ENCODE results near the gene GADD45B.

GRCh38 chr19:2527171-2527570 is 51.2 kb downstream of the GADD45B start:
- TF ChIP-seq TAF1 (IDR thresholded peaks at IDR 0.05; ENCODE audit: borderline replicate concordance, insufficient read depth, low read length) (no peak), POLR2AphosphoS5 (IDR thresholded peaks at IDR 0.05; ENCODE audit: low read depth, low read length) (no peak), SIN3A (IDR thresholded peaks at IDR 0.05; ENCODE audit: borderline replicate concordance, insufficient read depth, low read length) (no peak)

Measured in PFSK-1 (cell line).